GM20000 (cell line): ENCODE results near the gene CLCF1.
A peak's percentile ranks its signal among the peaks of the same experiment; 100 is the strongest.

Experiments used
- DNase-seq: peaks from one replicate; pipeline ENCODE4 v3.0.0; 2012; ENCODE audit warnings: low spot score
- TF ChIP-seq, protein P1 (sequence below): IDR thresholded peaks from 2 replicates; pipeline ENCODE4 v1.5.1; 2012; ENCODE audit warnings: mild to moderate bottlenecking, control low read depth; ENCODE audit errors: extremely low read depth, missing control alignments

Gene CLCF1

DNA sequence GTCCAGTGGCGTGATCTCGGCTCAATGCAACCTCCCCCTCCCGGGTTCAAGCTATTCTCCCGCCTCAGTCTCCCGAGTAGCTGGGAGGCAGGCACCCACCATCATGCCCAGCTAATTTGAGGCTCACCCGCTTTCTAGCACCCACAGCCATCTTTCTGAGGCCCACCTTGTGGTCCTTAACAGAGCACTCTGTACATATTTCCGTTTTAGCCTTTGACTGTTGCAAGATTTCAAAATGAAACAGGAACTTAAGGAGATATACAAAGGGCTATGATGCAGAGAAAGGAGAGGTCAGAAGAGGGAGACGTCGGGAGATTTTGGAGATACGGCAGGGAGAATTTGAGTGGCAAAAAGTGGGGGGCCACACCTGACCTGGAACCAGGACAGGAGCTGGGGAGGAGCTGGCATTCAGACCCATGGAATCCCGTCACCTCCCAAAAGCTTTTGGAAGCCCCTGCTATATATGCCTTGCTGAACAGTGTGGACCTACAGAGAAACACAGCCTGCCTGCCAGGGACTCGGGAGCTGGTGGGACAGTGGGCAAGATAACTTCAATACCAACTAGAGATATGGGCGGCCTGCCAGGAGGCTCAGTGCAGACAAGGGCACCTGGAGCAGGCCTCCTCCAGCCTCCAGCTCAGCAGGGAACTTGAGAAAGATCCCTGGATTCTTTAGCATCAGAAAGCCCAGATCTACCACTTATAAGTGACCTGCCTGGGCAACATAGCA is 8.0 kb upstream of the CLCF1 start:
- DNase-seq = peak; percentile 59
- TF ChIP-seq, protein P1, sequence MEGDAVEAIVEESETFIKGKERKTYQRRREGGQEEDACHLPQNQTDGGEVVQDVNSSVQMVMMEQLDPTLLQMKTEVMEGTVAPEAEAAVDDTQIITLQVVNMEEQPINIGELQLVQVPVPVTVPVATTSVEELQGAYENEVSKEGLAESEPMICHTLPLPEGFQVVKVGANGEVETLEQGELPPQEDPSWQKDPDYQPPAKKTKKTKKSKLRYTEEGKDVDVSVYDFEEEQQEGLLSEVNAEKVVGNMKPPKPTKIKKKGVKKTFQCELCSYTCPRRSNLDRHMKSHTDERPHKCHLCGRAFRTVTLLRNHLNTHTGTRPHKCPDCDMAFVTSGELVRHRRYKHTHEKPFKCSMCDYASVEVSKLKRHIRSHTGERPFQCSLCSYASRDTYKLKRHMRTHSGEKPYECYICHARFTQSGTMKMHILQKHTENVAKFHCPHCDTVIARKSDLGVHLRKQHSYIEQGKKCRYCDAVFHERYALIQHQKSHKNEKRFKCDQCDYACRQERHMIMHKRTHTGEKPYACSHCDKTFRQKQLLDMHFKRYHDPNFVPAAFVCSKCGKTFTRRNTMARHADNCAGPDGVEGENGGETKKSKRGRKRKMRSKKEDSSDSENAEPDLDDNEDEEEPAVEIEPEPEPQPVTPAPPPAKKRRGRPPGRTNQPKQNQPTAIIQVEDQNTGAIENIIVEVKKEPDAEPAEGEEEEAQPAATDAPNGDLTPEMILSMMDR = no peak

DNA sequence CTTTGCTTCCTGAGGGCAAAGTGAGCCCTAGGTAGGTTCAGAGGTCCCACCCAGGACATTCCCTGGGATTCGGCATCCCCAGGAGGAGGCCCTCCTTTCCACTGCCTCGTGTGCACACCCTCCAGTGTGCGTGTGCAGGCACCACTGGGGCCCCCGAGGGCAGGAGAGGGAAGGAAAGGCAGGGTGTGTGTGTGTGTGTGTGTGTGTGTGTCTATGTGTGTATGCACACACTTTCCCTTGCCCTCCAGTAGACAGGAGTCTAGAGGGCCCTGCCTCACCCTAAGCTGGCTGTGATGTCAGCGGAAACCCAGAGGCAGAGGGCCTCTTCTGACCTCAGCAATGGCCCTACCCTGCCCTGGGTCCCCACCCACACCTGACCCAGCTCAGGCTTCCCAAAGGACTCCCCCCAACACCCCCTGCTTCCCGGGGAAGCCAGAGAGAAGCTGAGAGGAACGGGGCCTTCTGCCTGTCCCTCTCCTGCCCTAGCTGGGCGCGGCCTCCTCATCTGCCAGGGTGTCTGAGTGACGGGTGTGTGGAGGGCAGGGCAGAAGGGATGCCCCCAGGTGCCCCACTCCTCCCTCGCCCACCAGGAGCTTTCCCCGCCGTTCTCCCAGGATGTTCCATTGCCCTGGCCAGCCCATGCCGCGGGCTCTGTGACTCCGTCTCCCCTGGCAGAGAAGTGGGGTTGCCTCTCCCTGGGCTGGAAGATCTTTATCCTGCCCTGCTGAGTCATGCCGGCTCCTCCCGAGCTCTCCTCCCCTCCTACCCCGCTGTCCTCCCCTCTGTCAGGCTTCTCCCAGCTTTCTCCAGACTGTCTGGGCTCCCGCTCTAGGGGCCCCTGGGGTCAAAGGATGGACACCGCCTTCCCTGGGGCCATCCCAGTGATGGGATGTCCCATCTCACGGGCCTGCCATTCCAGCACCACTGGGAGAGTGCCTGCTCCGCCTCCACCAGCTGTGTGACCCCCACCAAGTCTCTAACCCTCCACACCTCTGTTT is 6.0 kb upstream of the CLCF1 start:
- TF ChIP-seq, protein P1 = no peak
- no peak for DNase-seq

DNA sequence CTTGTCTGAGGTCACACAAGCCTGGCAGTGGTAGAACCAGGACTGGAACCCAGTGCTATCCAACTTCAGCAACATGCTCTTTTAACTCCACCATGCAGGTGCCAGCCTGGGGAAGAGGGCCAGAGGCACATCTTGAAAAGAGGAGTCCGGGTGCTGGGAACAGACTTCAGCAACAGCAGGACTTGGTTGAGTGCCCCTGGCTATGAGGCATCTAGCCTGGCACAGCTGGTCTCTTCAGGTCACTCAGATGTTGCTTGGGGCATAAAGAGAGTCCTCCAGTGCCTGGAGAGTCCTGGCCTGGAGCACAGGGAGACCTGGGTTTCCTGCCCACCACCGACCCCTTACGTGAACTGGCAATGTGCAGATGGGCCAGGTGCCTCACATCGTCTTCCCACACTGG is 5.1 kb upstream of the CLCF1 start:
- no peak for DNase-seq
- TF ChIP-seq, protein P1 = no peak

DNA sequence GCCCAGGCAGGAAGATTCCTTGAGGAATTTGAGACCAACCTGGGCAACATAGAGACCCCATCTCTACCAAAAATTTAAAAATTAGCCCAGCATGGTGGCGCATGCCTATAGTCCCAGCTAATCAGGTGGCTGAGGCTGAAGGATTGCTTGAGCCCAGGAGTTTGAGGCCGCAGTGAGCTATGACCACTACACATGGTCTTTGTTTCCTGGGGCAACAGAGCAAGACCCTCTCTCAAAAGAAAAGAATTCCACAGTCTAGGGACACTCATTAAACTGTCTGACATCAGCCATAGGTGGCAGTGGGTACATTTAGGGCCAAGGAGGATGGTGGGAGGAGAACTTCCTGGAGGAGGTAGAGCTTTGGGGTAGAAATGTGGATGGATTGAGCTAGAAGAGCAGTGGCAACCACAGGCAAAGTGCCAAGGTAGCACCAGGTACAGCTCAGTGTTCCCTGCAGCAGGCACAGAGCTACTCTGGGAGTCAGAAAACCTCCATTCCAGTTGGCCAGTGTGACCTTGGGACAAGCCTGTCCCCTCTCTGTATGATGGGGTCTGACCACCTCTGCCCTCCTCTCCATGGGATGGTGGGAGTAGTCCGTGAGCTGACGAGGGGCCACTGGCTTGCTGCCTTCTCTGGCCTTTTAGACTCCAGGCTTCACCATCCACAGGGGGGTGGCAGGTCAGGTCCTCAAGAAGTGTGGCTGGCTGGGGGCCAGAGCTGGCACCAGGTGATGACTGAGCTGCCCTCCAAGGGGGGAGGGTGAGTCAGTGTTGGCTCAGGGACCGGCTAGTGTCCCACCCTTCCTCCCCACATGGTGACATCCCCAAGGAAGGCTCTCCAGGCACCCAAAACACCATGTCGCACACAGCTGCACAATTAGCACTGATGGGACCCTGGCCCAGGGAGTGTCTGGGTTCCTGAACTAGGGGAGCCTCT is 3.7 kb upstream of the CLCF1 start:
- TF ChIP-seq, protein P1 = no peak
- no peak for DNase-seq

DNA sequence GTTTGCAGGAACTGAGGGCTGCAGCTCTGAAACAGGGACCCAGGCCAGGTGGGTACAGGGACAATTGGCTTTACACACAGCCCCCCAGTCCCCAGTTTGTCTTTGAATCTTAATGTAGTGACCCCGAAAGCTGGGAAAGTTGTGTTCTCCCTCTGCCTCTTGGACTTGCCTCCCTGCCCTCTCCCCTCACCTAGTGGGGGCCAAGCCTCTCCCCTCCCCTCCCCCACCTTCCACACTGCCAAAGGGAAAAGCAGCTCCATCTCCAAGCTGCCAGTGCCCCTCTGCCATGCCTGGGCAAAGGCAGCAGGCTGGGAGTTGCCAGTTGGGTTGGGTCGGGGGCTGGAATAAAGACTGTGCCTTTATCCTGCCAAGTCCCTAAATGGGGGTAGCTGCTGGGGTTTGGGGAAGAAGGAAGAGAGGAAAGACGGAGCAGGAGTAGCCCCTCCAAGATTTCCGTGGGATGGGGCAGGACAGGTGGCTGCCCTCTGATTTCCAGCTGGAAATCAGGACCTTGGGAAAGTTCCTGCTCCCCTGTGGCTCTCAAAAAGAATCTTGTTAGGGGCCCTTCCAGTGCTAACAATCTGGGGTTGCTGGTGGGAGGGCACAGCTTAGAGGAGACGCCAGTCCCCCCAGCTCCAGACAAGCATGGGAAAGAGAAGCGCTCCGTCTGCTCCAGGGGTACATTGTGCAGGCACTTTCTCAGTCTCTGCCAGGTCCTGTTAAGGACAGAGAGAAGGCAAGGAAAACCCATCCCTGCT is 2.8 kb upstream of the CLCF1 start:
- TF ChIP-seq, protein P1 = no peak

DNA sequence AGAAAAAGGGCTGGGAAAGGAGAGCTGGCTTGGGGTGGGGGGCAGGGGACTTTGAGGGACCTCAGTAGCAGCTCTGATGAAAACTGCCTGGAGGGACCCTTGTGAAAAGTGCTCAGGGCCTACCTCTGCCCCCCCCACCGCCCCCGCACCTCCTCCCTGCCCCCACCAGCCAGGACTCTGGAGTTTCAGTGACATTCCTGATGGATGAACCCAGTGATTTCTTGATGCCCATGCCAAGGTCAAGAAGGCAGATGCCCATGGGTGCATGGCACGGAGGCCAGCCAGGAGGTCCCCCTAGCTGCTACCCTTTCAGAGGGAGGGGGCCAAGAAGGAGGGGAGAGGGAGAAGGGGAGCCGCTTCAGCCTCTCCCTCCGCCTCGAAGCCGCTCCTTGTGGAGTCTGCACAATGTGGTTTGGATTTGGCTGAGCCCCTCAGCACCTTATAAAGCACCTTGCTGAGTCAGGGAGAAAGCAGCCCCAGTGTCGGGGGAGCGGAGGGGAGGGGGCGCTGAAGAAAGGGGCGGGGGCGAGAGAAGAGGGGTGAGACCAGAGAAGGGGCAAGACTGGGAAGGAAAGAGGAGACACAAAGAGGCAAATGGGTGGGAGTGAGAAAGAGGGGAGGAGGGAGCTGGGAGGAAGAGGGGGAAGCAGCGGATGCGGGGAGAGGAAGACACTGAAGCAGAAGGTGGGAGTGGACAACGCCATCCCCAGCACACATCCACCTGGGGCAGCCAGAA is 2.1 kb upstream of the CLCF1 start:
- TF ChIP-seq, protein P1 = no peak

More for the DNA sequence above, 2.8 kb upstream of the CLCF1 start:
- no peak for DNase-seq

More for the DNA sequence above, 2.1 kb upstream of the CLCF1 start:
- no peak for DNase-seq
